ENCODE results near the gene RABIF.

DNA sequence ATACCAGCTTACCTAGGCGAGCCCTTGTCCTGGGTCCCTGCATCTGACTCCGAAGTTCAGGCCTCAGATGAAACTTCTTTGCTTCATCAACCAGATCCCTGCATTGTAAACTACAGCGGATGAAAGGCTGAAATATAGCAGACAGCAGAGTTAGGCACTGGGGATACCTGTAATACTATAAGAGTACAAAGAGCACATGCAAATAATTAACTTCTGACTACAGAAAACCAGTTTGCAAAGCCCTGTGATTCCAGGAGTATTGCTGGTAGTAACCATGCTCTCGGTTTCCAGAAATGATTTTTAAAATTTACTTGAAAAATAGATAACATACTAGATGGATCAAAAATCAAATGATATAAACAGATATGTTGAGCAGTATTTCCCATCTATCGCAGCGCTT lies 20.0 kb upstream of the RABIF start:
- TF ChIP-seq, protein P1, sequence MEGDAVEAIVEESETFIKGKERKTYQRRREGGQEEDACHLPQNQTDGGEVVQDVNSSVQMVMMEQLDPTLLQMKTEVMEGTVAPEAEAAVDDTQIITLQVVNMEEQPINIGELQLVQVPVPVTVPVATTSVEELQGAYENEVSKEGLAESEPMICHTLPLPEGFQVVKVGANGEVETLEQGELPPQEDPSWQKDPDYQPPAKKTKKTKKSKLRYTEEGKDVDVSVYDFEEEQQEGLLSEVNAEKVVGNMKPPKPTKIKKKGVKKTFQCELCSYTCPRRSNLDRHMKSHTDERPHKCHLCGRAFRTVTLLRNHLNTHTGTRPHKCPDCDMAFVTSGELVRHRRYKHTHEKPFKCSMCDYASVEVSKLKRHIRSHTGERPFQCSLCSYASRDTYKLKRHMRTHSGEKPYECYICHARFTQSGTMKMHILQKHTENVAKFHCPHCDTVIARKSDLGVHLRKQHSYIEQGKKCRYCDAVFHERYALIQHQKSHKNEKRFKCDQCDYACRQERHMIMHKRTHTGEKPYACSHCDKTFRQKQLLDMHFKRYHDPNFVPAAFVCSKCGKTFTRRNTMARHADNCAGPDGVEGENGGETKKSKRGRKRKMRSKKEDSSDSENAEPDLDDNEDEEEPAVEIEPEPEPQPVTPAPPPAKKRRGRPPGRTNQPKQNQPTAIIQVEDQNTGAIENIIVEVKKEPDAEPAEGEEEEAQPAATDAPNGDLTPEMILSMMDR (IDR thresholded peaks at IDR 0.05; ENCODE audit: borderline replicate concordance, extremely low read depth, low read length, poor library complexity, severe bottlenecking): no peak
- no peak for TF ChIP-seq EZH2 (IDR thresholded peaks at IDR 0.05; ENCODE audit: borderline replicate concordance, low read depth, low read length, severe bottlenecking)

All from DND-41 (cell line).